A549 (cell line): Measurements from ENCODE around the gene CUX1.

Experiments used
- CHD2 ChIP-seq: fragments of 150-350 bp; IDR thresholded peaks from 2 replicates; pipeline ENCODE4 v1.6.1; 2014; ENCODE audit warnings: low read length; ENCODE audit not compliant: partially characterized antibody
- CTCF ChIP-seq: fragments of >200 bp; sonication (Bioruptor Twin); formaldehyde crosslinking; IDR thresholded peaks from 3 replicates; pipeline ENCODE4 v1.5.1; 2016
- MAX ChIP-seq: IDR thresholded peaks from 2 replicates; pipeline ENCODE4 v1.6.1; 2012
- POLR2A ChIP-seq: IDR thresholded peaks from 2 replicates; pipeline ENCODE4 v1.6.1; 2012; ENCODE audit warnings: mild to moderate bottlenecking, low read length
- TP53 ChIP-seq: fragments of 250-450 bp; sonication (Bioruptor Pico); IDR thresholded peaks from 2 replicates; pipeline ENCODE4 v1.5.0; 2021; ENCODE audit warnings: mild to moderate bottlenecking, moderate library complexity

- TF ChIP-seq CTCF, result no peak
- TF ChIP-seq TP53 (CRISPR knock-in tag), result no peak
- no peak for TF ChIP-seq POLR2A
- no peak for TF ChIP-seq CHD2
- no peak for TF ChIP-seq MAX
These were observed 467.6 kb downstream of the CUX1 start for GRCh38 chr7:102284891-102285539.
